ENCODE measurements around the gene USHBP1.
A peak's percentile ranks its signal among the peaks of the same experiment; 100 is the strongest.

The USHBP1 gene

DNA sequence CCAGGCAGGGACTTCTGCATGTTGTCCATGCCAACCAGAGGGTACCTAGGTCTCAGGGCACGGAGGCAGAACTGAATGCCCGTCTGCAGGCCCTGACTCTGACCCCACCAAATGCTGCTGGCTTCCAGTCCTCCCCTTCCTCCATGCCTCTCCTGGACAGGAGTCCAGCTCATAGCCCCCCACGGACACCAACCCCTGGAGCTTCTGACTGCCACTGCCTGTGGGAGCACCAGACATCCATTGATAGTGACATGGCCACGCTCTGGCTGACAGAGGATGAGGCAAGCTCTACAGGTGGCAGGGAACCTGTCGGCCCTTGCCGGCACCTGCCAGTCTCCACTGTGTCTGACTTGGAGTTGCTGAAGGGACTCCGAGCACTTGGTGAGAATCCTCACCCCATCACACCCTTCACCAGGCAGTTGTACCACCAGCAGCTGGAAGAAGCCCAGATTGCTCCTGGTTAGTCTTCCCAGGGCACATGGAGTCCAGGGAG lies 19.0 kb upstream of the USHBP1 start:
- no peaks in the 10 kb centered on the region for H3K79me1 ChIP-seq (replicated peaks; ENCODE audit: low read length, poor library complexity, severe bottlenecking)
- no peak overlapping the region for H3K23ac ChIP-seq (ENCODE audit: low read length in 2 of 2)
- H3K14ac ChIP-seq (ENCODE audit: low read length in 2 of 2): no peak overlapping the region
- no peak overlapping the region for H4K91ac ChIP-seq (ENCODE audit: low read length)
- no peak overlapping the region for H2AK5ac ChIP-seq (ENCODE audit: low read length, severe bottlenecking)
- WGBS: 87% methylated on average over 7 of the region's 7 CpGs
- DNase-seq: no peak
- no peak overlapping the region for H3K9ac ChIP-seq (ENCODE audit: low read length)
- no peak overlapping the region for H3K4me3 ChIP-seq (ENCODE audit: insufficient read depth in 1 of 2, low read depth in 1 of 2, low read length in 2 of 2)
- no peak overlapping the region for H3K18ac ChIP-seq (ENCODE audit: low read depth in 1 of 2, low read length in 2 of 2)
- no peak overlapping the region for H4K8ac ChIP-seq (ENCODE audit: low read length)
- H3K4me1 ChIP-seq (ENCODE audit: control insufficient read depth, insufficient read depth, low read depth, low read length): peaks cover 6% of the 10 kb centered on the region
- no peak overlapping the region for H3K4me2 ChIP-seq (ENCODE audit: low read length, poor library complexity, severe bottlenecking)
- no peaks in the 10 kb centered on the region for H3K9me3 ChIP-seq (ENCODE audit: control insufficient read depth, low read length)
- no peak overlapping the region for H2BK15ac ChIP-seq (ENCODE audit: low read depth, poor library complexity, severe bottlenecking)
- H2BK12ac ChIP-seq (ENCODE audit: low read length in 2 of 2): no peak overlapping the region
- H2BK5ac ChIP-seq (ENCODE audit: low read depth, low read length, poor library complexity, severe bottlenecking): no peak overlapping the region
- peaks cover 0 to 4% of the 10 kb centered on the region in 2 experiments for H3K27me3 ChIP-seq (ENCODE audit: control insufficient read depth in 1 of 2, insufficient read depth in 1 of 2, low read length in 2 of 2)
- peaks cover 13 to 24% of the 10 kb centered on the region in 2 experiments for H3K36me3 ChIP-seq (ENCODE audit: control insufficient read depth in 1 of 2, insufficient read depth in 2 of 2, low read depth in 1 of 2, low read length in 2 of 2)
- no peak overlapping the region for H2AFZ ChIP-seq (ENCODE audit: low read depth, low read length)
- no peak overlapping the region for H3K27ac ChIP-seq (ENCODE audit: low read length, poor library complexity, severe bottlenecking)
- H3K4ac ChIP-seq (ENCODE audit: low read depth in 1 of 2, low read length in 2 of 2): no peak overlapping the region
- no peak overlapping the region for H2BK120ac ChIP-seq (ENCODE audit: low read depth, low read length)

DNA sequence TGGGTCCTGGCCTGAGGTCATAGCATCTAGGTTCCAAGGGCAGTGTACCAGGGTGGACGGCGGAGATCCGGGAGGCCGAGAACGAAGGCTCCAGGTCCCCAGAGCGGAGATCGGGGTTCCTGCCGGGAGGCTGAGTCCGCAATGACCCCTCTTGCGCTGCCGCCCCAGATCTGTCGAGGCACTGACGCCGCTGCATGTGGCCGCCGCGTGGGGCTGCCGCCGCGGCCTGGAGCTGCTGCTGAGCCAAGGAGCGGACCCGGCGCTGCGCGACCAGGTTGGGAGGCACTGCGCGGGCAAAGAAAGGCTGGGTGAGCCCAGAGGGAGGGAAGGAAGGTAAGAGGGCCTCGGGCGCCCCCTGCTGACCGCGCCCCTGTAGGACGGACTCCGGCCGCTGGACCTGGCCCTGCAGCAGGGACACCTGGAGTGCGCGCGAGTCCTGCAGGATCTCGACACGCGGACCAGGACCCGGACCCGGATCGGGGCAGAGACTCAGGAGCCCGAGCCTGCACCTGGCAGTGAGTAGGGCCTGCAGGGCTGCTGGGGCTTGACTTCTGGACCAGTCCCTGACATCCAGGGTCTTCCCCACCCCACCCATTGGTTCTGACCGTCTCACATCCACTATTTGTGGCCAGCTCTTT lies 18.1 kb upstream of the USHBP1 start:
- Histone ChIP-seq H3K14ac (ENCODE audit: low read length in 2 of 2) (no peak overlapping the region), H3K79me1 (replicated peaks; ENCODE audit: low read length, poor library complexity, severe bottlenecking) (no peaks in the 10 kb centered on the region), H2BK12ac (ENCODE audit: low read length in 2 of 2) (peak overlapping the region in 1 of 2 experiments; percentile 5), H4K91ac (ENCODE audit: low read length) (peak overlapping the region; percentile 80), H3K4ac (ENCODE audit: low read depth in 1 of 2, low read length in 2 of 2) (no peak overlapping the region), H3K4me2 (ENCODE audit: low read length, poor library complexity, severe bottlenecking) (no peak overlapping the region), H3K27me3 (ENCODE audit: control insufficient read depth in 1 of 2, insufficient read depth in 1 of 2, low read length in 2 of 2) (peaks cover 0 to 4% of the 10 kb centered on the region in 2 experiments), H3K23ac (ENCODE audit: low read length in 2 of 2) (no peak overlapping the region), H3K36me3 (ENCODE audit: control insufficient read depth in 1 of 2, insufficient read depth in 2 of 2, low read depth in 1 of 2, low read length in 2 of 2) (peaks cover 14 to 31% of the 10 kb centered on the region in 2 experiments), H3K4me3 (ENCODE audit: insufficient read depth in 1 of 2, low read depth in 1 of 2, low read length in 2 of 2) (peak overlapping the region in 1 of 2 experiments; percentile 74), H2BK120ac (ENCODE audit: low read depth, low read length) (no peak overlapping the region), H3K9ac (ENCODE audit: low read length) (peak overlapping the region; percentile 43), H2BK15ac (ENCODE audit: low read depth, poor library complexity, severe bottlenecking) (no peak overlapping the region), H3K18ac (ENCODE audit: low read depth in 1 of 2, low read length in 2 of 2) (no peak overlapping the region), H2AFZ (ENCODE audit: low read depth, low read length) (no peak overlapping the region), H2AK5ac (ENCODE audit: low read length, severe bottlenecking) (no peak overlapping the region), H3K4me1 (ENCODE audit: control insufficient read depth, insufficient read depth, low read depth, low read length) (peaks cover 6% of the 10 kb centered on the region), H2BK5ac (ENCODE audit: low read depth, low read length, poor library complexity, severe bottlenecking) (no peak overlapping the region), H3K9me3 (ENCODE audit: control insufficient read depth, low read length) (no peaks in the 10 kb centered on the region), H3K27ac (ENCODE audit: low read length, poor library complexity, severe bottlenecking) (no peak overlapping the region), H4K8ac (ENCODE audit: low read length) (peak overlapping the region; percentile 52)
- peak; percentile 69 for DNase-seq
- 29% methylated on average over 45 of the region's 45 CpGs for WGBS

DNA sequence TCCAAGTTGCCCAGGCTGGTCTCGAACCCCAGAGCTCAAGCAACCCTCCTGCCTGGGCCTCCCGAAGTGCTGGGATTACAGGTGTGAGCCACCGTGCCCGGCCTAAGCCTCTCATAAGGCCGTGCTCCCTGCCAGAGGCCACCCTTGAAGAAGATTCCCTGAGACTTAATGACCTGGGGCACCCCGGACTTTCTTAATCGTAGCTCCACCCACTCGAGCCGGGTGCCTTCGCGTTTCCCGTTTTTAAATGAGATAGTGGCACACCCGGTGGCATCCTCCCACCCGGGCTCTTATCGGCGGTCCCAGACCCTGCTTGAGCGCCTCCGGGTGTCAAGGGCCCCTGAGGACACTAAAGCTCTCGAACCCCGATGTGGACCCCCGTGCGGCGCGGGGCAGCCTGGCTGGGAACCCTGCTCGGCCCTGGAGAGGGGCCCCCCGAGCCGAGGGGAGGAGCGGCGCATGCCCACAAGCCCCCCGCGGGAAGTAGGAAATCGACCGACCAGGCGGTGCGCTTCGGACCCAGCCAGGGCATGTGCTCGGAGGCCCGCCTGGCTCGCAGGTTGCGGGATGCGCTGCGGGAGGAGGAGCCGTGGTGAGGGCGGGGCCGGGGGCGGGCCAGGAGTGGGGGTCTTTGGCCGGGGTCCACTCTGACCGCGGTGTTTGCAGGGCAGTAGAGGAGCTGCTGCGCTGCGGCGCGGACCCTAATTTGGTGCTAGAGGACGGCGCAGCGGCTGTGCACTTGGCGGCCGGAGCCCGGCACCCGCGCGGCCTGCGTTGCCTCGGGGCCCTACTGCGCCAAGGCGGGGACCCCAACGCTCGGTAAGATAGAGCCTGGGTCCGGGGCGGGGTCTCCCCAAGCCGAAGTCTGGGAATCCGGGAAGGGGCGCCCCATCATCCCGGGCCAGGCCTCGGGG lies 17.1 kb upstream of the USHBP1 start, which contains the start of gene ANKLE1:
TSS of gene ANKLE1 (plus strand) at position 511 of the 914 bp plus-strand sequence. CDS start at position 531, 20 bp downstream.
- Histone ChIP-seq H3K4me3 (ENCODE audit: insufficient read depth in 1 of 2, low read depth in 1 of 2, low read length in 2 of 2) (peak within 1 kb of the TSS in 1 of 2 experiments; percentile 74), H3K23ac (ENCODE audit: low read length in 2 of 2) (no peak within 1 kb of the TSS), H2AFZ (ENCODE audit: low read depth, low read length) (no peak within 1 kb of the TSS), H3K4me1 (ENCODE audit: control insufficient read depth, insufficient read depth, low read depth, low read length) (peaks cover 6% of the 10 kb centered on the region), H2BK15ac (ENCODE audit: low read depth, poor library complexity, severe bottlenecking) (peak within 1 kb of the TSS; percentile 48), H3K9me3 (ENCODE audit: control insufficient read depth, low read length) (no peaks in the 10 kb centered on the region), H3K36me3 (ENCODE audit: control insufficient read depth in 1 of 2, insufficient read depth in 2 of 2, low read depth in 1 of 2, low read length in 2 of 2) (peaks cover 22 to 40% of the 10 kb centered on the region in 2 experiments), H4K91ac (ENCODE audit: low read length) (peak within 1 kb of the TSS; percentile 80), H3K4ac (ENCODE audit: low read depth in 1 of 2, low read length in 2 of 2) (no peak within 1 kb of the TSS), H2BK12ac (ENCODE audit: low read length in 2 of 2) (peak within 1 kb of the TSS in 1 of 2 experiments; percentile 23), H3K14ac (ENCODE audit: low read length in 2 of 2) (no peak within 1 kb of the TSS), H3K4me2 (ENCODE audit: low read length, poor library complexity, severe bottlenecking) (no peak within 1 kb of the TSS), H2BK120ac (ENCODE audit: low read depth, low read length) (no peak within 1 kb of the TSS), H3K9ac (ENCODE audit: low read length) (peak within 1 kb of the TSS; percentile 43), H3K79me1 (replicated peaks; ENCODE audit: low read length, poor library complexity, severe bottlenecking) (peaks cover 3% of the 10 kb centered on the region), H2BK5ac (ENCODE audit: low read depth, low read length, poor library complexity, severe bottlenecking) (no peak within 1 kb of the TSS), H3K18ac (ENCODE audit: low read depth in 1 of 2, low read length in 2 of 2) (no peak within 1 kb of the TSS), H3K27me3 (ENCODE audit: control insufficient read depth in 1 of 2, insufficient read depth in 1 of 2, low read length in 2 of 2) (peaks cover 0 to 4% of the 10 kb centered on the region in 2 experiments), H4K8ac (ENCODE audit: low read length) (peak within 1 kb of the TSS; percentile 52), H2AK5ac (ENCODE audit: low read length, severe bottlenecking) (no peak within 1 kb of the TSS), H3K27ac (ENCODE audit: low read length, poor library complexity, severe bottlenecking) (no peak within 1 kb of the TSS)
- DNase-seq: no peak
- 80% methylated on average over 74 of the region's 75 CpGs for WGBS

DNA sequence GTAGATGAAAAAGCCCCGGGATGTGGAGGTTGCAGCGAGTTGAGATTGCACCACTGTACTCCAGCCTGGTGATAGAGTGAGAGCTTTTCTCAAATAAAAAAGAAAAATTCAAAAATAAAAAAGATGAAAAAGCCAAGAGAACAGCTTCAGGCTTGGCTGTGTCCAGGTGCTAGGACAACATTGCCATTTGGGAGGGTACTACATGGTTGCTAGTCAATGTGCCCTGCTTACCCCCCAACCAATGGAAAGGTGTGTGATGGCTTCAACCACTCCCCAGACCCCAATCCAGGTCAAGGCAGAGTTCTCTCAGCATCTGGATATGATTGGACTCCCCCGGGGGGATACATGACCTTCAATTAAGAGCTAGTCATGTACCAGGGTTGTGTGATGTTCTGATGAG lies 14.9 kb upstream of the USHBP1 start:
- no peak overlapping the region for H2AFZ ChIP-seq (ENCODE audit: low read depth, low read length)
- H3K4ac ChIP-seq (ENCODE audit: low read depth in 1 of 2, low read length in 2 of 2): no peak overlapping the region
- no peak overlapping the region for H2BK5ac ChIP-seq (ENCODE audit: low read depth, low read length, poor library complexity, severe bottlenecking)
- no peak overlapping the region for H3K14ac ChIP-seq (ENCODE audit: low read length in 2 of 2)
- H2BK15ac ChIP-seq (ENCODE audit: low read depth, poor library complexity, severe bottlenecking): no peak overlapping the region
- no peak overlapping the region for H4K8ac ChIP-seq (ENCODE audit: low read length)
- H3K18ac ChIP-seq (ENCODE audit: low read depth in 1 of 2, low read length in 2 of 2): no peak overlapping the region
- H3K9me3 ChIP-seq (ENCODE audit: control insufficient read depth, low read length): no peaks in the 10 kb centered on the region
- H3K36me3 ChIP-seq (ENCODE audit: control insufficient read depth in 1 of 2, insufficient read depth in 2 of 2, low read depth in 1 of 2, low read length in 2 of 2): peaks cover 40 to 62% of the 10 kb centered on the region in 2 experiments
- 100% methylated on average over 1 of the region's 3 CpGs for WGBS
- no peak overlapping the region for H3K4me2 ChIP-seq (ENCODE audit: low read length, poor library complexity, severe bottlenecking)
- peaks cover 0 to 4% of the 10 kb centered on the region in 2 experiments for H3K27me3 ChIP-seq (ENCODE audit: control insufficient read depth in 1 of 2, insufficient read depth in 1 of 2, low read length in 2 of 2)
- no peak overlapping the region for H2BK12ac ChIP-seq (ENCODE audit: low read length in 2 of 2)
- no peak overlapping the region for H3K27ac ChIP-seq (ENCODE audit: low read length, poor library complexity, severe bottlenecking)
- H3K9ac ChIP-seq (ENCODE audit: low read length): no peak overlapping the region
- no peak overlapping the region for H3K23ac ChIP-seq (ENCODE audit: low read length in 2 of 2)
- H3K4me3 ChIP-seq (ENCODE audit: insufficient read depth in 1 of 2, low read depth in 1 of 2, low read length in 2 of 2): no peak overlapping the region
- no peak overlapping the region for H2BK120ac ChIP-seq (ENCODE audit: low read depth, low read length)
- H3K4me1 ChIP-seq (ENCODE audit: control insufficient read depth, insufficient read depth, low read depth, low read length): peaks cover 6% of the 10 kb centered on the region
- no peak for DNase-seq
- no peak overlapping the region for H2AK5ac ChIP-seq (ENCODE audit: low read length, severe bottlenecking)
- peaks cover 5% of the 10 kb centered on the region for H3K79me1 ChIP-seq (replicated peaks; ENCODE audit: low read length, poor library complexity, severe bottlenecking)
- H4K91ac ChIP-seq (ENCODE audit: low read length): no peak overlapping the region
